ENCODE data around the gene IL5RA. TPM values are rescaled to one million over a fixed set of nuclear protein-coding genes. Genes with fewer than 3 reads are reported as not detected.

IL5RA gene
- total and polyA plus RNA-seq, 9 of the 15 experiments (the other 6 are each of a cell fraction or from before 2014, with no cell fraction given), result 0.07 to 0.28 (median 0.14) TPM; not detected in 4

GRCh38 chr3:3109407-3110298, 521 bp downstream of the IL5RA start (continued):
- TF ChIP-seq ZBTB11 (CRISPR knock-in tag; IDR thresholded peaks at IDR 0.05) (no peak), STAT6 (CRISPR knock-in tag; IDR thresholded peaks at IDR 0.05) (no peak), KLF10 (CRISPR knock-in tag; IDR thresholded peaks at IDR 0.05) (no peak), CEBPG (CRISPR knock-in tag; IDR thresholded peaks at IDR 0.05) (peak; percentile 41), CEBPG (tag; conservative IDR thresholded peaks at IDR 0.05 in 1 of 2, IDR thresholded peaks at IDR 0.05 in 1 of 2) (peak; percentile 44 to 45; a peak in 2 of 4 replicates), EP400 (IDR thresholded peaks at IDR 0.05) (no peak), PHF20 (IDR thresholded peaks at IDR 0.05; ENCODE audit: partially characterized antibody) (no peak), CREBBP (IDR thresholded peaks at IDR 0.05; ENCODE audit: low read depth, low read length) (no peak), ATF7 (IDR thresholded peaks at IDR 0.05) (peak; percentile 9; the same call in 1 of the 2 replicates), MECOM (CRISPR knock-in tag; IDR thresholded peaks at IDR 0.05) (no peak), E4F1 (CRISPR knock-in tag; IDR thresholded peaks at IDR 0.05; ENCODE audit: borderline replicate concordance) (no peak), ZNF124 (CRISPR knock-in tag; IDR thresholded peaks at IDR 0.05) (no peak), TAF9B (IDR thresholded peaks at IDR 0.05; ENCODE audit: partially characterized antibody) (no peak), FOXA3 (CRISPR knock-in tag; conservative IDR thresholded peaks at IDR 0.05 in 1 of 2, IDR thresholded peaks at IDR 0.05 in 1 of 2) (no peak), ZNF133 (CRISPR knock-in tag; IDR thresholded peaks at IDR 0.05) (no peak), VEZF1 (CRISPR knock-in tag; IDR thresholded peaks at IDR 0.05) (peak; percentile 25; the same call in 1 of the 2 replicates)

Measured in K562 (cell line).